ENCODE results near the gene SET. TPM values are rescaled to one million over a fixed set of nuclear protein-coding genes. Genes with fewer than 3 reads are reported as not detected.
"Not testable (repeated sequence)": the region's sequence is repeated elsewhere in the genome, so short reads cannot be mapped to it uniquely, and the experiment has no call there.

Gene SET
- total RNA-seq, 2 experiments from 2014 or later, result 749 to 755 TPM

GRCh38 chr9:128689820-128690683, 1.0 kb downstream of the SET start:
- ChIA-PET POLR2A (interaction anchor here (0.6 to 3.4 kb wide), 12 partner anchors 7 to 208 kb away, joined by 3 to 16 read pairs (median 4); partner anchors contain the start of genes ENDOG and ZER1), CTCF (interaction anchor here (4.5 kb wide), 1 partner anchor 11 kb away, joined by 29 read pairs; the partner anchor contains the start of gene PKN3)
- ATAC-seq (no peak), DNase-seq (peak; percentile 57)
- intact Hi-C loops (cut with micrococcal nuclease), result no loop called here
- no peaks in the 10 kb centered on the region for H3K27me3 Mint-ChIP-seq
- H3K36me3 Mint-ChIP-seq (ENCODE audit: low read depth), result peaks cover 47% of the 10 kb centered on the region
- H3K4me1 Mint-ChIP-seq (ENCODE audit: low read depth), result peaks cover 58% of the 10 kb centered on the region
- H3K4me3 Mint-ChIP-seq, result peak overlapping the region; percentile 88
- TF ChIP-seq, protein P1, sequence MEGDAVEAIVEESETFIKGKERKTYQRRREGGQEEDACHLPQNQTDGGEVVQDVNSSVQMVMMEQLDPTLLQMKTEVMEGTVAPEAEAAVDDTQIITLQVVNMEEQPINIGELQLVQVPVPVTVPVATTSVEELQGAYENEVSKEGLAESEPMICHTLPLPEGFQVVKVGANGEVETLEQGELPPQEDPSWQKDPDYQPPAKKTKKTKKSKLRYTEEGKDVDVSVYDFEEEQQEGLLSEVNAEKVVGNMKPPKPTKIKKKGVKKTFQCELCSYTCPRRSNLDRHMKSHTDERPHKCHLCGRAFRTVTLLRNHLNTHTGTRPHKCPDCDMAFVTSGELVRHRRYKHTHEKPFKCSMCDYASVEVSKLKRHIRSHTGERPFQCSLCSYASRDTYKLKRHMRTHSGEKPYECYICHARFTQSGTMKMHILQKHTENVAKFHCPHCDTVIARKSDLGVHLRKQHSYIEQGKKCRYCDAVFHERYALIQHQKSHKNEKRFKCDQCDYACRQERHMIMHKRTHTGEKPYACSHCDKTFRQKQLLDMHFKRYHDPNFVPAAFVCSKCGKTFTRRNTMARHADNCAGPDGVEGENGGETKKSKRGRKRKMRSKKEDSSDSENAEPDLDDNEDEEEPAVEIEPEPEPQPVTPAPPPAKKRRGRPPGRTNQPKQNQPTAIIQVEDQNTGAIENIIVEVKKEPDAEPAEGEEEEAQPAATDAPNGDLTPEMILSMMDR (IDR thresholded peaks at IDR 0.05), result no peak
- H3K27ac Mint-ChIP-seq, result peak overlapping the region; percentile 95
- no peaks in the 10 kb centered on the region for H3K9me3 Mint-ChIP-seq

- ChIA-PET POLR2A (interaction anchor here (0.7 to 3.4 kb wide), 6 partner anchors 10 to 208 kb away, joined by 3 to 16 read pairs (median 4); partner anchors contain the start of gene ZER1), CTCF (interaction anchor here (4.5 kb wide), 1 partner anchor 10 kb away, joined by 29 read pairs; the partner anchor contains the start of gene PKN3)
- DNase-seq (no peak), ATAC-seq (no peak)
- H3K4me1 Mint-ChIP-seq (ENCODE audit: low read depth), result peaks cover 52% of the 10 kb centered on the region
- TF ChIP-seq, protein P1 (IDR thresholded peaks at IDR 0.05), result no peak
- intact Hi-C loops (cut with micrococcal nuclease), result no loop called here
- H3K36me3 Mint-ChIP-seq (ENCODE audit: low read depth), result peaks cover 49% of the 10 kb centered on the region
- peak overlapping the region; percentile 95 for H3K27ac Mint-ChIP-seq
- no peaks in the 10 kb centered on the region for H3K27me3 Mint-ChIP-seq
- no peaks in the 10 kb centered on the region for H3K9me3 Mint-ChIP-seq
- H3K4me3 Mint-ChIP-seq, result peak overlapping the region; percentile 88
These were observed 1.6 kb downstream of the SET start for GRCh38 chr9:128690684-128691034.

DNA sequence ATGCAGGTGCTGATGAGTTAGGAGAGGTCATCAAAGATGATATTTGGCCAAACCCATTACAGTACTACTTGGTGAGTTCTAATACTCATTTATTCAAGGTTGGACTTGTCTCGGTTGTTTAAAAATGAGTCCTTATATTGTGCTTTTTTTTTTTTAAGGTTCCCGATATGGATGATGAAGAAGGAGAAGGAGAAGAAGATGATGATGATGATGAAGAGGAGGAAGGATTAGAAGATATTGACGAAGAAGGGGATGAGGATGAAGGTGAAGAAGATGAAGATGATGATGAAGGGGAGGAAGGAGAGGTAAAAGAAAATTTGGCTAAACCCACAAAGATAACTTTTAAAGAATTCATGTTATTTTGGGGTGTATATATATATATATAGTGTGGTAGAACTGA, 4.7 kb downstream of the SET start:
- H3K4me3 Mint-ChIP-seq; H3K9me3 Mint-ChIP-seq; H3K27me3 Mint-ChIP-seq; intact Hi-C loops (cut with micrococcal nuclease); DNase-seq; ATAC-seq: not testable (repeated sequence)
- ChIA-PET CTCF (interaction anchor here (4.5 kb wide), 1 partner anchor 7 kb away, joined by 29 read pairs; the partner anchor contains the start of gene PKN3), POLR2A (interaction anchor here (0.6 to 2.7 kb wide), 5 partner anchors 9 to 232 kb away, joined by 3 to 14 read pairs (median 3); no protein-coding TSS in a partner anchor)
- Mint-ChIP-seq H3K4me1 (ENCODE audit: low read depth) (peaks cover 25% of the 10 kb centered on the region), H3K27ac (peak overlapping the region; percentile 63), H3K36me3 (ENCODE audit: low read depth) (peaks cover 60% of the 10 kb centered on the region)

- Mint-ChIP-seq H3K4me1 (ENCODE audit: low read depth) (peaks cover 25% of the 10 kb centered on the region), H3K36me3 (ENCODE audit: low read depth) (peaks cover 60% of the 10 kb centered on the region), H3K27ac (peak overlapping the region; percentile 49), H3K9me3 (no peaks in the 10 kb centered on the region), H3K4me3 (no peak overlapping the region), H3K27me3 (no peaks in the 10 kb centered on the region)
- intact Hi-C loops (cut with micrococcal nuclease), result no loop called here
- TF ChIP-seq, protein P1 (IDR thresholded peaks at IDR 0.05), result no peak
- ChIA-PET POLR2A (interaction anchor here (0.8 to 2.7 kb wide), 3 partner anchors 10 to 144 kb away, joined by 3 to 14 read pairs (median 3); no protein-coding TSS in a partner anchor), CTCF (interaction anchor here (4.5 kb wide), 1 partner anchor 7 kb away, joined by 29 read pairs; the partner anchor contains the start of gene PKN3)
- no peak for DNase-seq
- no peak for ATAC-seq
These were observed 5.3 kb downstream of the SET start for GRCh38 chr9:128694344-128694743.

- Mint-ChIP-seq H3K4me3 (no peak overlapping the region), H3K36me3 (ENCODE audit: low read depth) (peaks cover 44% of the 10 kb centered on the region), H3K4me1 (ENCODE audit: low read depth) (peaks cover 22% of the 10 kb centered on the region), H3K27me3 (no peaks in the 10 kb centered on the region), H3K9me3 (no peaks in the 10 kb centered on the region), H3K27ac (peak overlapping the region; percentile 55)
- TF ChIP-seq, protein P1 (IDR thresholded peaks at IDR 0.05), result no peak
- ATAC-seq, result no peak
- ChIA-PET POLR2A (interaction anchor here (0.9 to 2.9 kb wide), 11 partner anchors 8 to 123 kb away, joined by 3 to 16 read pairs (median 5); partner anchors contain the start of gene SET), CTCF (interaction anchor here (1.0 to 1.3 kb wide), 2 partner anchors 9 to 27 kb away, joined by 3 to 5 read pairs; partner anchors contain the start of gene ZDHHC12)
- DNase-seq, result no peak
- intact Hi-C loops (cut with micrococcal nuclease), result no loop called here
These were observed 8.1 kb downstream of the SET start for GRCh38 chr9:128696923-128697707.

GRCh38 chr9:128699096-128699795, 10.2 kb downstream of the SET start:
- intact Hi-C loops (cut with micrococcal nuclease); H3K4me3 Mint-ChIP-seq; H3K27me3 Mint-ChIP-seq: not testable (repeated sequence)

More at GRCh38 chr9:128699096-128699795, 10.2 kb downstream of the SET start:
- peaks cover 25% of the 10 kb centered on the region for H3K36me3 Mint-ChIP-seq (ENCODE audit: low read depth)
- H3K4me1 Mint-ChIP-seq (ENCODE audit: low read depth), result peaks cover 14% of the 10 kb centered on the region
- not testable (repeated sequence) for DNase-seq, H3K9me3 Mint-ChIP-seq, H3K27ac Mint-ChIP-seq, ATAC-seq
- POLR2A ChIA-PET, result interaction anchor here (1.3 to 2.5 kb wide), 2 partner anchors 9 to 15 kb away, joined by 4 to 16 read pairs; partner anchors contain the start of gene SET
- CTCF ChIA-PET, result interaction anchor here (3.3 kb wide), 1 partner anchor 7 kb away, joined by 29 read pairs; no protein-coding TSS in a partner anchor

All from activated CD8-positive, alpha-beta T cell treated with anti-CD3 and anti-CD28 coated beads for 36 hours (primary cell).